GM23338 (cell line): ENCODE measurements around the gene DCLK1. TPM values are rescaled to one million over a fixed set of nuclear protein-coding genes. Genes with fewer than 3 reads are reported as not detected.

Experiments
- ATAC-seq: fragments of 200-7000 bp; cut with Tn5 transposase; 3 replicates; pipeline ENCODE4 v1.9.1; 2020
- DNase-seq: peaks from one replicate; pipeline ENCODE4 v3.0.0-alpha.2; 2015; ENCODE audit warnings: low spot score
- H2AFZ ChIP-seq: fragments of 200-600 bp; sonication (generic); 2 replicates; pipeline ENCODE4 v1.8.0; 2016; ENCODE audit warnings: antibody characterized with exemption, mild to moderate bottlenecking, moderate library complexity
- H3F3A ChIP-seq: fragments of 200-600 bp; sonication (generic); replicated peaks from 2 replicates; pipeline ENCODE4 v1.8.0; 2017; ENCODE audit warnings: antibody characterized with exemption, mixed run types, low read depth
- H3K27ac ChIP-seq: fragments of 200-600 bp; sonication (generic); 2 replicates; pipeline ENCODE4 v1.6.1; 2016; ENCODE audit warnings: low read depth
- H3K27me3 ChIP-seq: fragments of 200-600 bp; sonication (generic); 2 replicates; pipeline ENCODE4 v1.8.0; 2016; ENCODE audit warnings: mild to moderate bottlenecking, mixed run types, moderate library complexity; ENCODE audit not compliant: insufficient read depth
- H3K36me3 ChIP-seq: fragments of 200-600 bp; sonication (generic); 2 replicates; pipeline ENCODE4 v1.8.0; 2016; ENCODE audit warnings: mild to moderate bottlenecking; ENCODE audit not compliant: insufficient read depth
- H3K4me1 ChIP-seq: fragments of 200-600 bp; sonication (generic); 2 replicates; pipeline ENCODE4 v1.8.0; 2016; ENCODE audit warnings: mild to moderate bottlenecking, moderate library complexity; ENCODE audit not compliant: insufficient read depth
- H3K4me2 ChIP-seq: fragments of 200-600 bp; sonication (generic); 2 replicates; pipeline ENCODE4 v1.7.1; 2017; ENCODE audit warnings: mixed run types
- H3K4me3 ChIP-seq: fragments of 200-600 bp; sonication (generic); 2 replicates; pipeline ENCODE4 v1.6.1; 2016; ENCODE audit warnings: mixed run types
- H3K79me2 ChIP-seq: fragments of 200-600 bp; sonication (generic); replicated peaks from 2 replicates; pipeline ENCODE4 v1.8.0; 2017; ENCODE audit warnings: mild to moderate bottlenecking; ENCODE audit not compliant: insufficient read depth
- H3K9me2 ChIP-seq: fragments of 200-600 bp; sonication (generic); 2 replicates; pipeline ENCODE4 v1.8.0; 2017; ENCODE audit not compliant: insufficient read depth
- H4K20me1 ChIP-seq: fragments of 200-600 bp; sonication (generic); replicated peaks from 2 replicates; pipeline ENCODE4 v1.8.0; 2017; ENCODE audit warnings: mild to moderate bottlenecking; ENCODE audit not compliant: insufficient read depth
- H3K27ac Mint-ChIP-seq: 2 replicates; pipeline ENCODE4 v1.8.0; 2020; ENCODE audit warnings: inconsistent platforms, mild to moderate bottlenecking, moderate library complexity, mixed read lengths
- H3K27me3 Mint-ChIP-seq: 3 replicates; pipeline ENCODE4 v1.8.0; 2022; ENCODE audit warnings: low read depth, mild to moderate bottlenecking, moderate library complexity, mixed read lengths, inconsistent platforms; ENCODE audit not compliant: insufficient read depth, poor library complexity
- H3K36me3 Mint-ChIP-seq: 3 replicates; pipeline ENCODE4 v1.8.0; 2021; ENCODE audit warnings: low read depth, mild to moderate bottlenecking, inconsistent platforms, moderate library complexity, mixed read lengths
- H3K4me1 Mint-ChIP-seq: 3 replicates; pipeline ENCODE4 v1.8.0; 2020; ENCODE audit warnings: mild to moderate bottlenecking, inconsistent platforms, mixed read lengths
- H3K4me3 Mint-ChIP-seq: 3 replicates; pipeline ENCODE4 v1.8.0; 2021; ENCODE audit warnings: moderate library complexity, mild to moderate bottlenecking, inconsistent platforms, mixed read lengths
- H3K9me3 Mint-ChIP-seq: 3 replicates; pipeline ENCODE4 v1.8.0; 2020; ENCODE audit warnings: moderate library complexity, mild to moderate bottlenecking, inconsistent platforms, mixed read lengths
- CREB1 ChIP-seq: fragments of 250-450 bp; sonication (Bioruptor Pico); IDR thresholded peaks from 2 replicates; pipeline ENCODE4 v1.5.0; 2020; ENCODE audit warnings: low read depth, mild to moderate bottlenecking, moderate library complexity
- CTCF ChIP-seq, 2 experiments: fragments of 200-600 bp in 1 of 2; sonication (generic) in 1 of 2; conservative IDR thresholded peaks; 2 replicates each; pipeline versions ENCODE4 v1.5.1 to v1.6.1; 2016 to 2017; ENCODE audit warnings: antibody characterized with exemption in 2 of 2, low read depth in 2 of 2, mild to moderate bottlenecking in 2 of 2, moderate library complexity in 1 of 2
- ETS1 ChIP-seq: IDR thresholded peaks from 2 replicates; pipeline ENCODE4 v1.6.1; 2016; ENCODE audit warnings: antibody characterized with exemption
- EZH2 ChIP-seq: fragments of 200-600 bp; sonication (generic); IDR thresholded peaks from one replicate; pipeline ENCODE4 v1.8.0; 2017; ENCODE audit warnings: antibody characterized with exemption, mild to moderate bottlenecking, low read depth; ENCODE audit not compliant: unreplicated experiment
- EZH2phosphoT487 ChIP-seq: fragments of 200-600 bp; sonication (generic); IDR thresholded peaks from one replicate; pipeline ENCODE4 v1.8.1; 2018; ENCODE audit warnings: antibody characterized with exemption; ENCODE audit not compliant: unreplicated experiment
- JUNB ChIP-seq: IDR thresholded peaks from one replicate; pipeline ENCODE4 v1.6.1; 2016; ENCODE audit warnings: antibody characterized with exemption; ENCODE audit not compliant: unreplicated experiment
- NANOG ChIP-seq: IDR thresholded peaks from 2 replicates; pipeline ENCODE4 v1.6.1; 2016; ENCODE audit warnings: antibody characterized with exemption, borderline replicate concordance
- POLR2AphosphoS5 ChIP-seq: IDR thresholded peaks from 2 replicates; pipeline ENCODE4 v1.6.1; 2016; ENCODE audit warnings: antibody characterized with exemption, low read depth
- REST ChIP-seq: IDR thresholded peaks from one replicate; pipeline ENCODE4 v1.6.1; 2018; ENCODE audit warnings: antibody characterized with exemption; ENCODE audit not compliant: unreplicated experiment
- STAT1 ChIP-seq: IDR thresholded peaks from one replicate; pipeline ENCODE4 v1.6.1; 2016; ENCODE audit warnings: antibody characterized with exemption; ENCODE audit not compliant: unreplicated experiment
- ZNF114 ChIP-seq: fragments of 250-450 bp; sonication (Bioruptor Pico); IDR thresholded peaks from 2 replicates; pipeline ENCODE4 v1.5.0; 2020; ENCODE audit warnings: mild to moderate bottlenecking, moderate library complexity
- ZNF331 ChIP-seq: fragments of 250-450 bp; sonication (Bioruptor Pico); IDR thresholded peaks from 2 replicates; pipeline ENCODE4 v1.5.0; 2020; ENCODE audit warnings: low read depth, mild to moderate bottlenecking, moderate library complexity
- ZNF462 ChIP-seq: fragments of 250-450 bp; sonication (Bioruptor Pico); IDR thresholded peaks from 2 replicates; pipeline ENCODE4 v1.5.0; 2020; ENCODE audit warnings: mild to moderate bottlenecking, moderate library complexity
- polyA plus RNA-seq: library from polyadenylated mRNA; unstranded; fragments of >200 nt; fragmentation: Nextera tagmentation; extraction: Ambion mirVana; gene quantifications from 2 replicates; pipeline ENCODE4 v1.2.1, GENCODE V29; 2016
- total RNA-seq: library from RNA; depleted of rRNA; stranded (reverse); fragments of >200 nt; shearing (Covaris generic); gene quantifications from 2 replicates; pipeline ENCODE4 v1.2.3, GENCODE V29; 2014

DCLK1 gene
- total and polyA plus RNA-seq, 2 experiments from 2014 or later, result 13.1 to 57.7 TPM

GRCh38 chr13:36006347-36006746 lies 124.8 kb downstream of the DCLK1 start:
- H3K4me1 Mint-ChIP-seq, result peaks cover 2% of the 10 kb centered on the region; the same call in 1 of the 3 replicates
- ATAC-seq, result no peak
- H3K27me3 Mint-ChIP-seq, result peaks cover 1% of the 10 kb centered on the region
- DNase-seq, result no peak
- Histone ChIP-seq H3K27me3 (no peaks in the 10 kb centered on the region), H3K9me2 (no peaks in the 10 kb centered on the region), H4K20me1 (no peaks in the 10 kb centered on the region), H3K79me2 (no peaks in the 10 kb centered on the region), H3F3A (no peaks in the 10 kb centered on the region), H3K36me3 (no peaks in the 10 kb centered on the region), H3K4me3 (no peak overlapping the region), H3K4me2 (no peak overlapping the region), H3K4me1 (no peaks in the 10 kb centered on the region), H3K27ac (peak overlapping the region; percentile 29; the same call in 1 of the 2 replicates), H2AFZ (no peak overlapping the region)
- H3K36me3 Mint-ChIP-seq, result peaks cover 5% of the 10 kb centered on the region; the same call in 1 of the 3 replicates
- no peak overlapping the region for H3K4me3 Mint-ChIP-seq
- H3K27ac Mint-ChIP-seq, result no peak overlapping the region
- peaks cover 8% of the 10 kb centered on the region; the same call in 1 of the 3 replicates for H3K9me3 Mint-ChIP-seq
- TF ChIP-seq ZNF114 (CRISPR knock-in tag) (no peak), POLR2AphosphoS5 (no peak), EZH2phosphoT487 (no peak), STAT1 (no peak), NANOG (no peak), ETS1 (no peak), JUNB (no peak), EZH2 (no peak), ZNF331 (CRISPR knock-in tag) (no peak), REST (no peak), CREB1 (CRISPR knock-in tag) (no peak), ZNF462 (CRISPR knock-in tag) (no peak), CTCF (conservative IDR thresholded peaks at IDR 0.05; ENCODE audit: low read depth in 2 of 2) (no peak)
